HEK293T (cell line): ENCODE measurements around the gene MACROD2.

Experiments used
- BHLHE40 ChIP-seq: fragments of 450-650 bp; IDR thresholded peaks from 2 replicates; pipeline ENCODE4 v1.6.1; 2016; ENCODE audit warnings: mild to moderate bottlenecking, moderate library complexity, borderline replicate concordance
- FOXM1 ChIP-seq: fragments of 450-650 bp; IDR thresholded peaks from 2 replicates; pipeline ENCODE4 v1.6.1; 2017; ENCODE audit warnings: mild to moderate bottlenecking, borderline replicate concordance
- L3MBTL2 ChIP-seq: fragments of 450-650 bp; conservative IDR thresholded peaks from 2 replicates; pipeline ENCODE4 v1.6.1; 2016; ENCODE audit warnings: mild to moderate bottlenecking
- NFRKB ChIP-seq: fragments of 450-650 bp; IDR thresholded peaks from 2 replicates; pipeline ENCODE4 v1.6.1; 2016; ENCODE audit warnings: mild to moderate bottlenecking, moderate library complexity
- SP1 ChIP-seq: fragments of 450-650 bp; IDR thresholded peaks from 2 replicates; pipeline ENCODE4 v1.6.1; 2017
- ZNF384 ChIP-seq: fragments of 450-650 bp; IDR thresholded peaks from 2 replicates; pipeline ENCODE4 v1.6.1; 2016

GRCh38 chr20:14220986-14221385, 225.7 kb downstream of the MACROD2 start:
- TF ChIP-seq FOXM1, result no peak
- TF ChIP-seq L3MBTL2, result no peak
- no peak for TF ChIP-seq SP1
- TF ChIP-seq ZNF384, result no peak
- TF ChIP-seq BHLHE40, result no peak
- TF ChIP-seq NFRKB, result no peak
